GM21390 (cell line): Measurements from ENCODE around the gene BZW2.

Experiments
- ATAC-seq: cut with Tn5 transposase; IDR thresholded peaks from one replicate; pipeline ENCODE4 v1.9.1; 2021; ENCODE audit not compliant: unreplicated experiment

BZW2 gene

GRCh38 chr7:16712916-16713315 is 66.9 kb downstream of the BZW2 start:
- no peak for ATAC-seq

- no peak for ATAC-seq
Observed at GRCh38 chr7:16715928-16716327, 69.9 kb downstream of the BZW2 start.

- ATAC-seq: no peak
Observed at GRCh38 chr7:16718111-16718656, 72.2 kb downstream of the BZW2 start.

GRCh38 chr7:16719699-16720098 is 73.7 kb downstream of the BZW2 start:
- no peak for ATAC-seq

- ATAC-seq: no peak
Observed at GRCh38 chr7:16721541-16721940, 75.6 kb downstream of the BZW2 start.

- no peak for ATAC-seq
Observed at GRCh38 chr7:16724344-16724743, 78.4 kb downstream of the BZW2 start.

GRCh38 chr7:16726189-16726588 is 80.2 kb downstream of the BZW2 start:
- ATAC-seq: no peak

- no peak for ATAC-seq
Observed at GRCh38 chr7:16727736-16728135, 81.8 kb downstream of the BZW2 start.

GRCh38 chr7:16728811-16729210 is 82.8 kb downstream of the BZW2 start:
- no peak for ATAC-seq

GRCh38 chr7:16729541-16729940 is 83.6 kb downstream of the BZW2 start:
- ATAC-seq: no peak

GRCh38 chr7:16730937-16731336 is 85.0 kb downstream of the BZW2 start:
- no peak for ATAC-seq

- ATAC-seq: no peak
Observed at GRCh38 chr7:16732828-16733227, 86.8 kb downstream of the BZW2 start.

- ATAC-seq: no peak
Observed at GRCh38 chr7:16734148-16734726, 88.3 kb downstream of the BZW2 start.

- no peak for ATAC-seq
Observed at GRCh38 chr7:16735020-16735419, 89.0 kb downstream of the BZW2 start.

- no peak for ATAC-seq
Observed at GRCh38 chr7:16738011-16738688, 92.2 kb downstream of the BZW2 start.

- ATAC-seq: no peak
Observed at GRCh38 chr7:16739863-16740622, 94.1 kb downstream of the BZW2 start.

GRCh38 chr7:16740623-16740953 is 94.6 kb downstream of the BZW2 start:
- ATAC-seq: no peak

GRCh38 chr7:16740996-16741395 is 95.0 kb downstream of the BZW2 start:
- no peak for ATAC-seq

- ATAC-seq: no peak
Observed at GRCh38 chr7:16741676-16742075, 95.7 kb downstream of the BZW2 start.

GRCh38 chr7:16742547-16742946 is 96.6 kb downstream of the BZW2 start:
- ATAC-seq: no peak

- ATAC-seq: no peak
Observed at GRCh38 chr7:16743236-16743635, 97.3 kb downstream of the BZW2 start.
